GM18870 (cell line): ENCODE results near the gene PEBP1.

Experiments
- ATAC-seq: cut with Tn5 transposase; IDR thresholded peaks from one replicate; pipeline ENCODE4 v1.9.1; 2021; ENCODE audit warnings: moderate library complexity; ENCODE audit not compliant: unreplicated experiment

PEBP1 gene

DNA sequence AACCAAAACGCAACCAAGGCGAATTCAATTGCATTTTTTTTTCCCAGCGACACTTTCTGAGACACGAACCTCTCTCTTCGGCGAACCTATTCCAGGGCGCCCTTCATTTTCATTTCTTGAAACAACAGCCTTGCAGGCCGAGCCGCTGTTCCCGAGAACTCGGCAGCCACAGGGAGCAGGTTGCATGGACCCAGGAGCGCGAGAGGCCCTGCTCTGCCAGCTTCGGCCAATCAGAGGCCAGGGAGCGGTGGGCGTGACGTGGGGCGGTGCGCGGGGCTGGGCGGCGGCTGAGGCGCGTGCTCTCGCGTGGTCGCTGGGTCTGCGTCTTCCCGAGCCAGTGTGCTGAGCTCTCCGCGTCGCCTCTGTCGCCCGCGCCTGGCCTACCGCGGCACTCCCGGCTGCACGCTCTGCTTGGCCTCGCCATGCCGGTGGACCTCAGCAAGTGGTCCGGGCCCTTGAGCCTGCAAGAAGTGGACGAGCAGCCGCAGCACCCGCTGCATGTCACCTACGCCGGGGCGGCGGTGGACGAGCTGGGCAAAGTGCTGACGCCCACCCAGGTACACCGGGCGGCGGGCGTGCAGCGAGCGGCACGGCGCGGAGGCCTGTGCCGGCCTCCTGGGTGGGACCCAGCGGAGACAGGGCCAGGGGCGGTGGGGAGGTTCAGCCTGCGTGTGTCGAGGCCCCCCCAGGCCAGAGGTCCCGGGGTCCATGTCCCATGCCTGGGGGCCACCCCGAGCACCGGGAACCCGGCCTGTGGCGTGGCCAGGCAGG lies at the start of gene PEBP1:
Gene PEBP1 (plus strand): TSS at position 337 of the 771 bp plus-strand sequence. CDS start 86 bp downstream, at position 423.
- peak; percentile 77 for ATAC-seq

DNA sequence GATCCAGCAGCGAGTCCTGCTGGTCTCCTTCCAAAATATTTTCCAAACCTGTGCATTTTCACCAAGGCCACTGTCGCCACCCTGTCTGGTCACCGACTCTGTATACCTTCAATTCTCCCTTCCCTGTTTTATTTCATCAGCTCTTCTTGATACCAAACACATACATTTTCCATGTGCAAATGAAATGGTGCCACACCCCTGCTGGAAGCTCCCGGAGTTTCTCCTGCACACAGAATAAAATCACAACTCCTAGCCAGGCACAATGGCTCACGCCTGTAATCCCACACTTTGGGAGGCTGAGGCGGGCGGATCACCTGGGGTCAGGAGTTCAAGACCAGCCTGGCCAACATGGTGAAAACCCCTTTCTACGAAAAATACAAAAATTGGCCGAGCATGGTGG lies 46.1 kb upstream of the PEBP1 start:
- no peak for ATAC-seq

DNA sequence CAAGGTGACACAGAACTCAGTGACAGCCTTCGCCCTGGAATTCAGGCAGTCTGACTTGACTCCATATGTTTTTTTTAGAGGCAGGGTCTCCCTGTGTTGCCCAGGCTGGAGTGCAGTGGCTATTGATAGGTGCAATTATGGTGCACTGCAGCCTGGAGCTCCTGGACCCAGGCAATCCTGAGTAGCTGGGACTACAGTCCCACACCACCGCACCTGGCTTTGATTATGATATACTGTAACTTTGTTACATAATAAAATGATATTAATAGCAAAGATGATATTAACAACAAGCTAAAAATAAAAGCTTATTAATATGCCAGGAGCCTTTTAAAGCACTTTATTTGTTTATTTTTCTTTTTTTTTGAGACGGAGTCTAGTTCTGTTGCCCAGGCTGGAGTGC lies 41.9 kb upstream of the PEBP1 start:
- ATAC-seq: no peak

DNA sequence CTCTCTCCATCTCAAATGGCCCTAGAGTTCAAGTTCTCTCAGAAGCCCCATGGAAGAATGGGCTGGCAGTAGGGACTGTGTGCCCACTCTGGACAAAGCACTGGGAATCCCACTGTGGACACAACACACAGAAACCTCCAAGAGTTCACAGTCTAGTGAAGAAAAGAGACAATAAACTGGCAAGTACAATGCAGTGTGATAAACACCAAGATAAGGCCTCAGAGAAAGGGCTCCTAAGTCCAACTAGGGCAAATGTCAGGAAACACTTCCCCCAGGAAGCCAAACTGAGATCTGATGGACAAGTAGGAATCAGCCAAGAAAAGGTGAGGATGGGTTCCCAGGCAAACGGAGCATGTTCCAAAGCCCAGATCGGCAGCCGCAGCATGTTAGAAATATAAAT lies 37.5 kb upstream of the PEBP1 start:
- no peak for ATAC-seq

DNA sequence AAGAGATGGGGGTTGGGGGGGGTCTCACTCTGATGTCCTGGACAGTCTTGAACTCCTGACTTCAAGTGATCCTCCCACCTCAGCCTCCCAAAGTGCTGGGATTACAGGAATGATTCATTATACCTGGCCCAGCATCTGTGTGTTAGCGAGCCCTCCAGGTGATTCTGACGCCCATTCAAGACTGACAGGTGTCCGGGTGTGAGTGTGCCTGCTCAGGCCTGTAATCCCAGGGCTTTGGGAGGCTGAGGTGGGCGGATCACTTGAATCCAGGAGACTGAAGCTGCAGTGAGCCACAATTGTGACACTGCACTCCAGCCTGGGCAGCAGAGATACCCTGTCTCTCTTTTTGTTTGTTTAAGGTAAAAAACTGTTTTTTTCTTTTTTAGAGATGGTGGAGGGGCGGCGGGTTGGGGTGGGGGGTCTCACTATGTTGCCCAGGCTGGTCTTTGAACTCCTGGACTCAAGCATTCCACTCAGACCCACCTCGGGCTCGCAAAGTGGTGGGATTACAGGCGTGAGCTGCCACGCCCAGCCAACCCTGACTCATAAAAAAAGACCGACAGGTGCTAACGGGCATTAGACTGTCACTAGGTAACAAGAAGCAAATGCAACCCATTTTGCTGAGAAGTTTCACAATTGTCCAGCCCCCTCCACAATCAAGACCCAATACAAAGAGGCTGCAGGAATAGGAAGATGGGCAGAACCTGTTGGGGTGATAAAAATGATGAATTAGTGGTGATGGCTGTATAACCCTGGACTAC lies 36.8 kb upstream of the PEBP1 start:
- ATAC-seq: no peak

DNA sequence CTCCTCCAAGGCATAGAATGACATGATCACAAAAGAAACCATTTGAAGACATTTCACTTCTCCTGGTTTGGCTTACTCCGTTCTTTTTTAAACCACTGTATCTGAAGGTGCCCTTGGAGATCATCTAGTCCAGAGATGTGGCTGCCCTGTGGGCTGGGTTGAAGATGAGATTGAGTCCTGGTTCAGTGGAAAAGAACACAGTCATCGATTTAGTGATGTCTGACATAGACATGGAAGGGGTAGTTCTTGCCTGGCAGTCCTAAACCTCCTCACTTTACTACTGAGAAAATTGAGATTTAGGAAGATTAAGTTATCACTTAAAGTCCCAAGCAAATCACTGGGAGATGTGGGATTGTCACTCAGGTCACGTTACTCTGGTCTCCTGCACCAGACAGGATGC lies 34.9 kb upstream of the PEBP1 start:
- ATAC-seq: no peak

DNA sequence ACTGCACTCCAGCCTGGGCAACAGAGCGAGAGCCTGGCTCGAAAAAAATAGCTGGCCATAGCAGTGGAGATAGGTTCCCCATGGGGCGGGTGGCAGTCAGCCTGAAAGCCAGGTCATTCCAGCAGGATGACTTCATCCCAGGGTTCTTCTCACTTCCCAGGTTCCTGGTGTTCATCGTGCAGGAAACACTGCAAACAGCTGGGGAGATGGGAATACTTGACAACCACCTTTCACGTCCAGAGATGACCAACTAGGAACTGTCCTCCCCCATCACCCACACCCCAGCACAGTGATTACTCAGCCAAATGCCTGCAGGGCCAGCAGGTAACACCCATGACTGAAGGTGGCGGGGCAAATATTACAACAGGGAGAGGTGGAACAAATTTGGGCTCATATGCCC lies 33.9 kb upstream of the PEBP1 start:
- no peak for ATAC-seq

DNA sequence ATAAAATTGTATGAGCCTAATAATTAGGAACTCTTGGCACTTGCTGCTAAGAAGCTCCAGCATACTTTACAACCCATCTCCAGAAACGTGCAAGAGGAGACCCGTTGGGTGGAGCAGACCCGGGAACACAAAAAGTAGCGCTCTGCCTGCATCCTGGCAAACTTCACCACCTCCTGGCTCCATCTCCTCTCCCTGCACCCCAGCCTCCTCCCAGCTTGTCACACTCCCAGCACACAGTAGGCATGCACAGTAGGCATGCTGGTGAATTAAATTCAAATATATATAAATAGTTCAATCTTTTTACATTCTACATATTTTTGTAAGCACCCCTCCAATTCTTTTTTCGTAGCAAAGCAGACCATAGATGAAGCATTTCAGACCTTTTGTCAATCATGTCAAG lies 33.3 kb upstream of the PEBP1 start:
- ATAC-seq: no peak

DNA sequence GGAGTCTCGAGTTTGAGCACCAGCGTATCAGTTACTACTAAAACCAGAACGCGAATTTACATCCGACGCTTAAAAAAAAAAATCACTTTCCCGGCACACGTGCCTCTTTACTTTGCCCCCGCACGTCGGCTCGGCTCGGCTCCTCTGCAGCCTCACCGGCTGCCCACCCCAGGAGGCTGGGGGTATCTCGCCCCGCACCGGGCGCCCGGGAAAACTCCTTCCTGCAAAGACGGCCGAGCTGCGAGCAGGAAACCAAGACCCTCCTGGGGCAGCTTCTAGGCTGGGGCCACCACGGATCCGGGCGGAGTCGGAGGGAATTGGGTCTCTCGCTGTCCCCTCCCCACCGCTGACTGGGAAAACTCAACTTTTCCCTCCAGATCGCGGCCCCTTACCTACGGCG lies 32.7 kb upstream of the PEBP1 start:
- no peak for ATAC-seq

DNA sequence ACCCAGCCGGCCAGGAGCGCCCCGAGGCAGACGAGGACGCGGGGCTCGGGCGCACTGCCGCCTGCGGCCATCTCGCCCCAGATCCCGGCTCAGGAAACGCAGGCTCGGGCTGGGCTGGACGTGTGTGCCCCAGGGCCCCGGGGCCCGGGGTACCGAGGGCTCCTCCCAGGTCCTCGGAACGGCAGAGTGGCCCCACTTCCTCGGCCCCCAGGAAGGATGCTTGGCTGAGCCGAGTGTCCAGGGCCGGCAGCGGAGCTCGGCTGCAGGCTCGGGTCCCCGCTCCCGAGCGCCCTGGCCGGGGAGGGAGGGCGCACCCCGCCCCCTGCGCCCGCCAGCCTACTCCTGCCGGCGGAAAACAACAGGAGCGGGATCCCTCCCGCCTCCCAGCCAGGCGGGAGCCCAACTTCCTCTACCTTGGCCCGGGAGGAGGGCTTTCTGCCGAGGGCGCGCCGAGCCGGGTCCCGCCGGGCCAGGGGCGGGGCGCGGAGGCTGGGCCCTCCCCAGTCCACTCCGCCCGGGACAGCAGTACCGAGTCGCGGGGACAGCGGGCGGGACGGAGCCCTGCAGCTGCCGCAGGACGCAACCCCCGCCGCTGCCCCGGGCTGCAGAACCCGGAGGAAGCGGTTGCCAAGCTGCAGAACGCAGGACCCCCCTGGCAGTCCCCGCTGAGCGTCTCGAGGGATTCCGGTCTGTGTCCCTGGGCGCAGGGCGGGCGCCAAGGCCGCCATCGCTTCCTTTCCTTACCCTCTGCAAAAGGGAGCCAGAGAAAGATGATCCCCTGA lies 32.1 kb upstream of the PEBP1 start, which contains the start of gene VSIG10:
Gene VSIG10 (minus strand): TSS at position 411 of the 782 bp plus-strand sequence. CDS start 340 bp downstream, at position 71.
- ATAC-seq: no peak

DNA sequence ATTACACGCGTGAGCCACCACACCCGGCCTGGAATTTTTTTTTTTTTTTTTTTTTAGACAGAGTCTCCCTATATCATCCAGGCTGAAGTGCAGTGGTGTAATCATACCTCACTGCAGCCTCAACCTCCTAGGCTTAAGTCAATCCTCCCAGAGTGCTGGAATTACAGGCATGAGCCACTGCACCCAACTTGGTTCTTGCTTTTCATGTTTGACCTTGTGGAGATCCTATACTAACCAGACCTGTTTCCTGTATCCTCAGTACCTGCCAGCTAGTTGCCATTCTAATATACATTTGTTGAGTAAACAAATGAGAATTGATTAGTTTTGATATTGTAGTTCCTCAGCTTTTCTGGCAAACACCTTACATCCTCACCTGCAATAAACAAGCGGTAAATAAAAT lies 28.9 kb upstream of the PEBP1 start:
- ATAC-seq: no peak

DNA sequence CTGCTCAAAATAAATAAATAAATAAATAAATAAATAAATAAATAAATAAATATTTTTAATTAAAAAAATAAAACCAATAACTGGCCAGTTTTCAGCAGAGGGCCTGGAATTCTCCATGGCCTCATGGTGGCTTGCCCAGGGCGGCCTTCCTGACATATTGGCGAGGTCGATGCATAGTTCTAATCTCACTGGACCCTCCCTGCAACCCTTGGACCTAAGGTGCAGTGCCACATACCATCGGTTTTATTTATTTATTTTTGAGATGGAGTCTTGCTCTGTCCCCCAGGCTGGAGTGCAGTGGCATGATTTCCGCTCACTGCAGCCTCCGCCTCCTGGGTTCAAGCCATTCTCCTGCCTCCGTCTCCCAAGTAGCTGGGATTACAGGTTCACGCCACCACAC lies 28.2 kb upstream of the PEBP1 start:
- ATAC-seq: no peak

DNA sequence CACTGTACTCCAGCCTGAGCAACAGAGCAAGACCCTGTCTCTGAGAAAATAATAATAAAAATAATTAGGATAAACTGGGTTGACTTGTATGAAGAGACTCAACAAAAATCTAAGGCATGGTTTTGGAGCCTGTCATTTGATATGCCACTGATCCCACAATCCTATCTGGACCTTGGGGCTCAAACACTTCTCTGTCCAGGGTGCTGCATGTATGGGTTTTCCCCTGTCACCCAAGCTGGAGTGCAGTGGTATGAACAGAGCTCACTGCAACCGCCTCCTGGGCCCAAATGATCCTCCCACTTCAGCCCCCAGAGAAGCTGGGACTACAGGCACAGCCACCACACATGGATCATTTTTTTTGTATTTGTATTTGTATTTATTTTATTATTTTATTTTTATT lies 26.8 kb upstream of the PEBP1 start:
- ATAC-seq: no peak

DNA sequence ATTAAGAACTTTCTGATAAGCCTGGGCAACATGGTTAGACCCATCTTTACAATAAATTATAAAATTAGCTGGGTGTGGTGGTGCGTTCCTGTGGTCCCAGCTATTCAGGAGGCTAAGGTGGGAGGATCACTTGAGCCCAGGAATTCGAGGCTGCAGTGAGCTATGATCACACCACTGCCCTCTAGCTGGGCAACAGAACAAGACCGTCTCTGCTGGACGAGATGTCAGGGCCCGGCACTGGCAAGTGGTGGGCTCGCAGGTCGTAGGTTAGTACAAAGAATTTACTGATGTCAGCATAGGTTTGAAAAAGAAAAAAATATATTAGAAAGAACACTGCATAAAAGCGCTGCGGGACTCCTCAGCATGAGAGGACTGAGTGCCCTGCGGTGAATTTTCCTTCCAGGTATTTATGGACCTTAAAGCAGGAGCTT lies 16.5 kb upstream of the PEBP1 start:
- ATAC-seq: no peak

DNA sequence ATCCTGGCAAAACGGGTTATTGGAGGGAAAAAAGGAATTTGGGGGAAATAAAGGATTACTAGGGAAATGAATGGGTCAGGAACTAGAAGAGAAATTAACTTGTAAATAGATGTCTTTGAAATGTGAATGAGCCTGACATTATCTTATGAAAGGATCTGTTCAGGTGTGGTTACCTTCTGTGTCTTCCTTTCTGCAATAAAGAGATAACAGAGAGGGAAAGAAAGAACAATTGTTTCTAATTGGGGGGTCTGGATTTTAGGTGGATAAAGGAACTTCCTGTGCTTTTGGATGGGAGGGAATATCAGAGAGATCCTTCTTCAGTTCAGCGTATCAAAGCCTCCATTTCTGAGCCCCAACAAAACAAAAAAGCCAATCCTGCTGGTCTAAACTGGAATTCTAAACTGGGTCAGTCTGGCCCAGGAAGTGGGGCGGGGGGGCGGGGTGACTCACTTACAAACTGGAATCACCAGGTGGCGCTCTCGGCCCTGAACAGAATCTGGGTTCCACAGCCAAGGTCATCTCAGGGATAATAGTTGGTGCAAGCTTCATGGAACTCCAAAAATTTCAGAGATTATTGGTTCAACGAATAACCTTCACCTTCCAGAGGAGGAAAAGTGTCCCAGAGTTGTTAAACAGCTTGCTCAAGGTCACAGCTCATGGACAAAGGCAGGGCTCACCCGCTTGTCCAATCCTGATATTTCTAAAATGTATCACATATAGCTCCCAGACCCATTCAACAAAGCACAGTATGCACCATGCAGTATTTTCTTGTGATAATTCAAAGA lies 15.2 kb upstream of the PEBP1 start:
- no peak for ATAC-seq

DNA sequence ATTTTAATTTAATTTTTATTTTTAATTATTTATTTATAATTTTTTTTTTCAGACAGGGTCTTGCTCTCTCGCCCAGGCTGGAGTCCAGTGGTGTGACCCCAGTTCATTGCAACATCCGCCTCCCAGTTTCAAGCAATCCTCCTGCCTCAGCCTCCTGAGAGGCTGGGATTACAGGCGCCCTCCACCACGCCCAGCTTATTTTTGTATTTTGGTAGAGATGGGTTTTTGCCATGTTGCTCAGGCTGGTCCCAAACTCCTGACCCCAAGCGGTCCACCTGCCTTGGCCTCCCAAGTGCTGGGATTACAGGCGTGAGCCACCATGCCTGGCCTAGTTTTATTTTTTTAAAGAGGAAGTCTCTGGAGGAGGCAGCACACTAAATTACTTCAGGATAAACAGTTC lies 13.7 kb upstream of the PEBP1 start:
- ATAC-seq: no peak

DNA sequence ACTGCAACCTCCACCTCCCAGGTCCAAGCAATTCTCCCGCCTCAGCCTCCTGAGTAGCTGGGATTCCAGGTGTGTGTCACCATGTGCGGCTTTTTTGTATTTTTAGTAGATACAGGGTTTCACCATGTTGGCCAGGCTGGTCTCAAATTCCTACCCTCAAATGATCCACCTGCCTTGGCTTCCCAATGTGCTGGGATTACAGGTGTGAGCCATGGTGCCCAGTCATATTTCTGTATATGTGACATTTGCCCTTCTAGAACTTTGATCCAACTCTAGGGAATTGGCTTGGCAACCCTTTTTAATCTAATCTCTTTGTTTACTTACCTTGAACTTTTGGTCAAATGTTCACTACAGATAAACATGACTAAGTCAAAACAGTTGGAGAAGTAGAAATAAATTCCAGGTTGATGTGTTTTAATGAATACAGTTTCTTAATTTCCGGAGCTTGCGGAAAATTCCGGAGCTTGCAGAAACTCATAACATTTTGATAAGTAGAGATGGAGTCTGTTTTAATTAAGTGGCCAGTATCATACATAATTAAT lies 11.5 kb upstream of the PEBP1 start:
- ATAC-seq: no peak

DNA sequence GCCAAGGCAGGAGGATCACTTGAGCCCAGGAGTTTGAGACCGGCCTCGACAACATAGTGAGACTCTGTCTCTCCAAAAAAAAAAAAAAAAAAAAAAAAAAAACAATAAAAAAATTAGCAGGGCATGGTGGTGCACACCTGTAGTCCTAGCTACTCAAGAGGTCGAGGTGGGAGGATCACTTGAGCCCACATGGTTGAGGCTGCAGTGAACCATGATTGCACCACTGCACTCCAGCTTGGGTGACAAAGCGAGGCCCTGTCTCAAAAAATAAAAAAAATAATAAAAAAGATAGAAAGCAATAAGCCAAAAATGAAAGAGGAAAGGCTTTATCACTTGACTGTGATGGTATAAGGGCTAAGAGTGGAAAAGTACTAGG lies 10.2 kb upstream of the PEBP1 start:
- no peak for ATAC-seq

DNA sequence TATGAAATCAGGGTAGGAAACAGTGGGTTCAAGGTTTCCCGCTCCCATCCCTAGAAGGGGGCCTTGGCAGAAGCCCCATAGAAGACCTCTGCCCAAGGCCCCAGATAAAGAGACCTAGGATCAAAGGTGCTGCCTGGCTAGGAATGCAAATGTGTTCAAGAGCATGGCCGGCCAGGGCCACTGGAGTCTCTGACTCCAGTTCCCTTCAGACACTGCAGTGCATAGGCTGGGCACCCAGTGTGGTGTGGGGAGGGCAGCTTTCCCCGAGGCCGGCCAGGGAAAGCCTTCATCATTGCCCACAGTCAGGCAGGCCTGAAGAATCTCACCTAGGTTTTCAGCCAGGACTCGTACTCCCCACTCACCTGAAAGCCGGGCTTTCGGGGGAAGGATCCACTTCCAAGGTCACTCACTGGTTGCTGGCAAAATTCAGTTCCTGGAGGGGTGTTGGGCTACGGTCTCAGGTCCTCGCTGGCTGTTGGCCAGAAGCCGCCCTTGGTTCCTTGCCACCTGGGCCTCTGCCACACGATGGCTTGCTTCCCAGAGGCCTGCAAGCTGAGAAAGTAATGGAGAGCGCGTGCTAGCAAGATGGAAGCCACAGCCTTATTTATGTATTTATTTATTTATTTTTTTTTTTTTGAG lies 9.7 kb upstream of the PEBP1 start:
- ATAC-seq: no peak

DNA sequence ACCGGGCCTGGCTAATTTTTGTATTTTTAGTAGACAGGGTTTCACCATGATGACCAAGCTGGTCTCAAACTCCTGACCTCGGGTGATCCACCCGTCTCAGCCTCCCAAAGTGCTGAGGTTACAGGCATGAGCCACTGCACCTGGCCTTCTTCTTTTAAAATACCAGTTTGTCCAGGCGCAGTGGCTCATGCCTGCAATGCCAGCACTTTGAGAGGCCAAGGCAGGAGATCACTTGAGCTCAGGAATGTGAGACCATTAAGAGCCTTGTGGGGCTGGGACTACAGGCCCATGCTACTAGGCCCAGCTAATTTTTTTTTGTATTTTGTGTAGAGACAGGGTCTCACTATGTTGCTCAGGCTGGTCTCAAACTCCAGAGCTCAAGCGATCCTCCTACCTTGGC lies 8.1 kb upstream of the PEBP1 start:
- no peak for ATAC-seq
